NB4 (cell line): ENCODE measurements around the gene GPR35.

Experiments
- DNase-seq: peaks from one replicate; pipeline ENCODE4 v3.0.0; 2010; ENCODE audit warnings: low read depth
- H3K4me3 ChIP-seq: one replicate; pipeline ENCODE4 v1.5.1; 2011; ENCODE audit warnings: mild to moderate bottlenecking, low read depth, low read length, moderate library complexity
- CTCF ChIP-seq: IDR thresholded peaks from one replicate; pipeline ENCODE4 v1.5.1; 2012; ENCODE audit warnings: low read depth, low read length
- MAX ChIP-seq: IDR thresholded peaks from 2 replicates; pipeline ENCODE4 v1.6.1; 2011; ENCODE audit warnings: low read depth, low read length
- MYC ChIP-seq: IDR thresholded peaks from 2 replicates; pipeline ENCODE4 v1.6.1; 2011; ENCODE audit warnings: low read depth, low read length
- POLR2A ChIP-seq: IDR thresholded peaks from 2 replicates; pipeline ENCODE4 v1.6.1; 2011; ENCODE audit warnings: mild to moderate bottlenecking; ENCODE audit not compliant: insufficient read length; ENCODE audit errors: extremely low read depth

Gene GPR35

GRCh38 chr2:240586919-240587800 is 38.1 kb upstream of the GPR35 start:
- DNase-seq, result peak; percentile 65
- H3K4me3 ChIP-seq, result peak overlapping the region; percentile 71
- TF ChIP-seq MYC (no peak), CTCF (no peak), POLR2A (no peak), MAX (no peak)

- peak overlapping the region; percentile 71 for H3K4me3 ChIP-seq
- no peak for DNase-seq
- TF ChIP-seq POLR2A, result no peak
- no peak for TF ChIP-seq MAX
- TF ChIP-seq CTCF, result no peak
- TF ChIP-seq MYC, result no peak
Measured at GRCh38 chr2:240588006-240588655, 37.1 kb upstream of the GPR35 start.

- no peak for TF ChIP-seq CTCF
- TF ChIP-seq MAX, result no peak
- TF ChIP-seq POLR2A, result no peak
- TF ChIP-seq MYC, result no peak
- H3K4me3 ChIP-seq, result no peak overlapping the region
- no peak for DNase-seq
Measured at GRCh38 chr2:240588669-240589068, 36.6 kb upstream of the GPR35 start.

GRCh38 chr2:240589375-240589774 is 35.9 kb upstream of the GPR35 start:
- TF ChIP-seq MYC, result no peak
- TF ChIP-seq MAX, result no peak
- TF ChIP-seq CTCF, result no peak
- no peak for TF ChIP-seq POLR2A
- DNase-seq, result peak; percentile 35
- H3K4me3 ChIP-seq, result no peak overlapping the region

DNA sequence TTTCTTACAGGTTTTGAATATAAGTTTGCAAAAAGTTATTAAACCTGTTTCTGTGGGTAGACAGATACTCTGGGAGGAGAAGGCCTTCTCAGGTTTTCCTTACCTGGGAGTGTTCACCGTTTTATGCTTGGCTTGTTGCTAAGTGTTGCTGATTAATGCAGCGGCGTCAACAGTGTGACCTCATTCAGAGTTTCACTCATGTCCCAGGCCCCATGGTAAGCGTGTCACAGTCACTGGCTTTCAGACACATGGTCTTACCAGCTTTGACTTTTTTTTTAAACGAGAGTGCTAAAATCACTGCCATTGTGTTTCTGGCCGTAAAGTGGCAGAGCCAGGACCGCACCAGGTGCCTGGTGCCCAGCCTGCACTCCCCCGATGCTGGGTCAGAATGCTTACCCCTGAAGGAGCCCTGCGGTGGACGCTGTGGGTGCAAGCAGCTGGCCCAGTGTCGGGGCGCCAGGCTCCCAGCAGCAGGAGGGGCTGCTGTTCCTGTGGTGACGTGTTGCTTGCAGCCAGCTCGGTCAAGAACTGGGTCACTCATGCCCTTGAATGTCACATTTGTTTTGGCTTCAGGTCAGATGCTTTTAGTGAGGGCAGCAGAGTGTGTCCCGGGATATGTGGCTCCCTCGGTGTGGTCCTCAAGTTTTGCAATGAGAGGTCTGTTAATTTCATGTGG is 35.3 kb upstream of the GPR35 start:
- no peak for DNase-seq
- no peak overlapping the region for H3K4me3 ChIP-seq
- TF ChIP-seq MAX, result no peak
- TF ChIP-seq CTCF, result no peak
- TF ChIP-seq MYC, result no peak
- no peak for TF ChIP-seq POLR2A
